Vagina (tissue), 2 donors: Measurements from ENCODE around the gene STXBP4. TPM values are rescaled to one million over a fixed set of nuclear protein-coding genes. Genes with fewer than 3 reads are reported as not detected.

ENCODE experiments used
- DNase-seq, 2 donors: peaks; one replicate each; pipeline ENCODE4 v3.0.0-alpha.2; 2017; ENCODE audit errors: extremely low spot score in 2 of 2
- H3K27ac ChIP-seq: fragments of 200-600 bp; sonication (generic); one replicate; pipeline ENCODE4 v1.5.1; 2019
- H3K27me3 ChIP-seq: fragments of 200-600 bp; sonication (generic); one replicate; pipeline ENCODE4 v1.5.1; 2019
- H3K36me3 ChIP-seq, 2 donors: fragments of 200-600 bp; sonication (generic); one replicate each; pipeline ENCODE4 v1.5.1; 2017 to 2019
- H3K4me1 ChIP-seq: fragments of 200-600 bp; sonication (generic); one replicate; pipeline ENCODE4 v1.5.1; 2019
- H3K4me3 ChIP-seq, 2 donors: fragments of 200-600 bp; sonication (generic); 1 replicate in 1 of 2; 2 replicates in 1 of 2; pipeline ENCODE4 v1.5.1; 2016 to 2019
- H3K9me3 ChIP-seq: fragments of 200-600 bp; sonication (generic); one replicate; pipeline ENCODE4 v1.5.1; 2019
- CTCF ChIP-seq, 3 experiments: fragments of 450-650 bp in 2 of 3; fragments of 200-600 bp in 1 of 3; sonication (generic) in 1 of 3; IDR thresholded peaks; one replicate each; pipeline ENCODE4 v1.5.1; 2017 to 2019; ENCODE audit warnings: antibody characterized with exemption in 3 of 3, mild to moderate bottlenecking in 2 of 3, moderate library complexity in 2 of 3
- POLR2A ChIP-seq, 2 donors: fragments of 450-650 bp; IDR thresholded peaks; one replicate each; pipeline ENCODE4 v1.6.1; 2017; ENCODE audit warnings: antibody characterized with exemption in 2 of 2, mild to moderate bottlenecking in 2 of 2, moderate library complexity in 2 of 2
- POLR2AphosphoS5 ChIP-seq, 2 donors: sonication (generic); formaldehyde crosslinking; IDR thresholded peaks; one replicate each; pipeline ENCODE4 v1.9.0; 2017; ENCODE audit warnings: antibody characterized with exemption in 2 of 2, mild to moderate bottlenecking in 2 of 2, low read depth in 1 of 2; ENCODE audit not compliant: insufficient read depth in 1 of 2
- intact Hi-C: fragments of 100-400 bp; cut with DNase I; formaldehyde crosslinking; loops from one replicate; pipeline ENCODE4 v1.15.1; 2023
- total RNA-seq: library from RNA; depleted of rRNA; stranded (reverse); fragments of >200 nt; gene quantifications from one replicate; pipeline ENCODE4 v1.2.3, GENCODE V29; 2016

The STXBP4 gene
- total RNA-seq, 1 donor from 2014 or later: 9.6 TPM

GRCh38 chr17:54948380-54948779 lies 20.2 kb upstream of the STXBP4 start:
- intact Hi-C loops: no loop called here
- no peak for DNase-seq
- no peaks in the 10 kb centered on the region for H3K36me3 ChIP-seq

GRCh38 chr17:54950116-54950515 lies 18.4 kb upstream of the STXBP4 start:
- no peak for DNase-seq
- TF ChIP-seq POLR2AphosphoS5 (IDR thresholded peaks at IDR 0.05; ENCODE audit: insufficient read depth in 1 of 2, low read depth in 1 of 2) (no peak), POLR2A (IDR thresholded peaks at IDR 0.05) (no peak), CTCF (IDR thresholded peaks at IDR 0.05) (no peak)
- Histone ChIP-seq H3K27ac (no peak overlapping the region), H3K27me3 (no peaks in the 10 kb centered on the region), H3K9me3 (no peaks in the 10 kb centered on the region), H3K36me3 (no peaks in the 10 kb centered on the region), H3K4me3 (no peak overlapping the region), H3K4me1 (no peaks in the 10 kb centered on the region)
- intact Hi-C loops: no loop called here

More at GRCh38 chr17:54948380-54948779, 20.2 kb upstream of the STXBP4 start:
- Histone ChIP-seq H3K27me3 (no peaks in the 10 kb centered on the region), H3K4me3 (no peak overlapping the region), H3K9me3 (no peaks in the 10 kb centered on the region), H3K27ac (no peak overlapping the region), H3K4me1 (no peaks in the 10 kb centered on the region)
- TF ChIP-seq CTCF (IDR thresholded peaks at IDR 0.05) (no peak), POLR2AphosphoS5 (IDR thresholded peaks at IDR 0.05; ENCODE audit: insufficient read depth in 1 of 2, low read depth in 1 of 2) (no peak), POLR2A (IDR thresholded peaks at IDR 0.05) (no peak)

GRCh38 chr17:54951286-54951685 lies 17.3 kb upstream of the STXBP4 start:
- peaks cover 0 to 2% of the 10 kb centered on the region in 2 donors for H3K36me3 ChIP-seq
- H3K9me3 ChIP-seq: no peaks in the 10 kb centered on the region
- intact Hi-C loops: no loop called here
- H3K4me3 ChIP-seq: no peak overlapping the region
- H3K27ac ChIP-seq: no peak overlapping the region
- TF ChIP-seq POLR2AphosphoS5 (IDR thresholded peaks at IDR 0.05; ENCODE audit: insufficient read depth in 1 of 2, low read depth in 1 of 2) (no peak), CTCF (IDR thresholded peaks at IDR 0.05) (no peak), POLR2A (IDR thresholded peaks at IDR 0.05) (no peak)
- H3K4me1 ChIP-seq: no peaks in the 10 kb centered on the region
- no peaks in the 10 kb centered on the region for H3K27me3 ChIP-seq
- DNase-seq: no peak

- TF ChIP-seq POLR2AphosphoS5 (IDR thresholded peaks at IDR 0.05; ENCODE audit: insufficient read depth in 1 of 2, low read depth in 1 of 2): no peak
- TF ChIP-seq POLR2A (IDR thresholded peaks at IDR 0.05): no peak
- no peak for TF ChIP-seq CTCF (IDR thresholded peaks at IDR 0.05)
- H3K4me3 ChIP-seq: no peak overlapping the region
- no peaks in the 10 kb centered on the region for H3K27me3 ChIP-seq
- H3K36me3 ChIP-seq: peaks cover 0 to 42% of the 10 kb centered on the region in 2 donors
- H3K9me3 ChIP-seq: no peaks in the 10 kb centered on the region
- H3K27ac ChIP-seq: no peak overlapping the region
- no peaks in the 10 kb centered on the region for H3K4me1 ChIP-seq
- intact Hi-C loops: no loop called here
- no peak for DNase-seq
These were observed 11.8 kb upstream of the STXBP4 start for GRCh38 chr17:54956791-54957190.

GRCh38 chr17:54967621-54968261 lies 824 bp upstream of the STXBP4 start:
- TF ChIP-seq CTCF (IDR thresholded peaks at IDR 0.05) (no peak), POLR2AphosphoS5 (IDR thresholded peaks at IDR 0.05; ENCODE audit: insufficient read depth in 1 of 2, low read depth in 1 of 2) (no peak), POLR2A (IDR thresholded peaks at IDR 0.05) (no peak)
- peaks cover 31% of the 10 kb centered on the region for H3K4me1 ChIP-seq
- no peaks in the 10 kb centered on the region for H3K27me3 ChIP-seq
- no peak for DNase-seq
- H3K27ac ChIP-seq: peak overlapping the region; percentile 81
- peak overlapping the region; percentile 69 to 92 for H3K4me3 ChIP-seq
- H3K9me3 ChIP-seq: no peaks in the 10 kb centered on the region
- peaks cover 0 to 7% of the 10 kb centered on the region in 2 donors for H3K36me3 ChIP-seq
- intact Hi-C loops: no loop called here
